ENCODE data around the gene DIAPH1. TPM values are rescaled to one million over a fixed set of nuclear protein-coding genes. Genes with fewer than 3 reads are reported as not detected.

Gene DIAPH1
- total RNA-seq, 2 donors from 2014 or later: 34.8 to 57.7 TPM

GRCh38 chr5:141597394-141597793 is 21.4 kb downstream of the DIAPH1 start:
- no peak overlapping the region for H3K27ac ChIP-seq
- no peak for TF ChIP-seq POLR2A (IDR thresholded peaks at IDR 0.05)
- TF ChIP-seq CTCF (IDR thresholded peaks at IDR 0.05): no peak
- no peak for TF ChIP-seq POLR2AphosphoS5 (IDR thresholded peaks at IDR 0.05)
- H3K36me3 ChIP-seq: no peaks in the 10 kb centered on the region
- intact Hi-C loops (cut with DNase I): no loop called here
- H3K4me1 ChIP-seq (replicated peaks): no peaks in the 10 kb centered on the region
- H3K4me3 ChIP-seq: no peak overlapping the region
- H3K27me3 ChIP-seq (replicated peaks; ENCODE audit: insufficient read depth): no peaks in the 10 kb centered on the region
- 83% methylated on average over 2 of the region's 2 CpGs for WGBS
- H3K9me3 ChIP-seq: no peaks in the 10 kb centered on the region
- no peak for DNase-seq (ENCODE audit: low spot score)

- 97% methylated on average over 1 of the region's 1 CpG for WGBS
- H3K27me3 ChIP-seq (replicated peaks; ENCODE audit: insufficient read depth): no peaks in the 10 kb centered on the region
- H3K4me3 ChIP-seq: no peak overlapping the region
- no peak for DNase-seq (ENCODE audit: low spot score)
- H3K9me3 ChIP-seq: no peaks in the 10 kb centered on the region
- H3K36me3 ChIP-seq: no peaks in the 10 kb centered on the region
- TF ChIP-seq CTCF (IDR thresholded peaks at IDR 0.05): no peak
- TF ChIP-seq POLR2A (IDR thresholded peaks at IDR 0.05): no peak
- TF ChIP-seq POLR2AphosphoS5 (IDR thresholded peaks at IDR 0.05): no peak
- H3K27ac ChIP-seq: no peak overlapping the region
- H3K4me1 ChIP-seq (replicated peaks): no peaks in the 10 kb centered on the region
- intact Hi-C loops (cut with DNase I): no loop called here
These were observed 21.9 kb downstream of the DIAPH1 start for GRCh38 chr5:141596867-141597266.

GRCh38 chr5:141590127-141590526 is 28.7 kb downstream of the DIAPH1 start:
- no peak overlapping the region for H3K27ac ChIP-seq
- no peaks in the 10 kb centered on the region for H3K4me1 ChIP-seq (replicated peaks)
- intact Hi-C loops (cut with DNase I): no loop called here
- H3K9me3 ChIP-seq: no peaks in the 10 kb centered on the region
- no peaks in the 10 kb centered on the region for H3K36me3 ChIP-seq
- H3K27me3 ChIP-seq (replicated peaks; ENCODE audit: insufficient read depth): no peaks in the 10 kb centered on the region
- no peak for DNase-seq (ENCODE audit: low spot score)
- 80% methylated on average over 2 of the region's 2 CpGs for WGBS
- no peak overlapping the region for H3K4me3 ChIP-seq
- TF ChIP-seq POLR2A (IDR thresholded peaks at IDR 0.05) (no peak), CTCF (IDR thresholded peaks at IDR 0.05) (no peak), POLR2AphosphoS5 (IDR thresholded peaks at IDR 0.05) (no peak)

- Histone ChIP-seq H3K4me3 (no peak overlapping the region), H3K27me3 (replicated peaks; ENCODE audit: insufficient read depth) (no peaks in the 10 kb centered on the region), H3K36me3 (no peaks in the 10 kb centered on the region), H3K27ac (no peak overlapping the region), H3K4me1 (replicated peaks) (no peaks in the 10 kb centered on the region), H3K9me3 (no peaks in the 10 kb centered on the region)
- 94% methylated on average over 1 of the region's 1 CpG for WGBS
- TF ChIP-seq POLR2AphosphoS5 (IDR thresholded peaks at IDR 0.05) (no peak), POLR2A (IDR thresholded peaks at IDR 0.05) (no peak), CTCF (IDR thresholded peaks at IDR 0.05) (no peak)
- intact Hi-C loops (cut with DNase I): no loop called here
- DNase-seq (ENCODE audit: low spot score): no peak
These were observed 32.6 kb downstream of the DIAPH1 start for GRCh38 chr5:141586246-141586645.

GRCh38 chr5:141585594-141585993 is 33.2 kb downstream of the DIAPH1 start:
- Histone ChIP-seq H3K4me1 (replicated peaks) (no peaks in the 10 kb centered on the region), H3K27me3 (replicated peaks; ENCODE audit: insufficient read depth) (no peaks in the 10 kb centered on the region), H3K27ac (no peak overlapping the region), H3K4me3 (no peak overlapping the region), H3K9me3 (no peaks in the 10 kb centered on the region), H3K36me3 (no peaks in the 10 kb centered on the region)
- TF ChIP-seq POLR2AphosphoS5 (IDR thresholded peaks at IDR 0.05) (no peak), POLR2A (IDR thresholded peaks at IDR 0.05) (no peak), CTCF (IDR thresholded peaks at IDR 0.05) (no peak)
- no peak for DNase-seq (ENCODE audit: low spot score)
- intact Hi-C loops (cut with DNase I): no loop called here
- WGBS: 98% methylated on average over 6 of the region's 6 CpGs

Data from prostate gland (tissue), 2 donors.